ENCODE data around the gene FGFR2.

Gene FGFR2

GRCh38 chr10:121616291-121616690, 18.0 kb upstream of the FGFR2 start:
- ChIA-PET CTCF (no interaction called here), POLR2A (no interaction called here)
- Histone ChIP-seq H3K4me1 (ENCODE audit: control extremely low read depth in 1 of 4, control insufficient read depth in 4 of 4, insufficient read depth in 4 of 4, low read length in 3 of 4) (no peaks in the 10 kb centered on the region), H3K27me3 (replicated peaks in 2 of 5; ENCODE audit: control insufficient read depth in 4 of 5, insufficient read depth in 5 of 5, low read length in 4 of 5) (peaks cover 0 to 11% (median 0%) of the 10 kb centered on the region in 5 experiments), H3K36me3 (ENCODE audit: control insufficient read depth in 4 of 4, insufficient read depth in 4 of 4, low read length in 3 of 4) (no peaks in the 10 kb centered on the region), H3K4me3 (ENCODE audit: control insufficient read depth in 1 of 7, extremely low read depth in 1 of 7, insufficient read depth in 4 of 7, low read depth in 2 of 7, low read length in 6 of 7) (no peak overlapping the region), H3K9me3 (ENCODE audit: control extremely low read depth in 1 of 5, control insufficient read depth in 4 of 5, insufficient read depth in 2 of 5, low read depth in 1 of 5, low read length in 4 of 5) (peaks cover 0 to 10% (median 0%) of the 10 kb centered on the region in 5 experiments), H3K27ac (ENCODE audit: insufficient read depth in 1 of 2, low read depth in 1 of 2, low read length in 2 of 2, poor library complexity in 1 of 2, severe bottlenecking in 2 of 2) (no peak overlapping the region)
- no peak for DNase-seq
- WGBS (ENCODE audit: insufficient coverage) = 94% methylated on average over 11 of the region's 11 CpGs

DNA sequence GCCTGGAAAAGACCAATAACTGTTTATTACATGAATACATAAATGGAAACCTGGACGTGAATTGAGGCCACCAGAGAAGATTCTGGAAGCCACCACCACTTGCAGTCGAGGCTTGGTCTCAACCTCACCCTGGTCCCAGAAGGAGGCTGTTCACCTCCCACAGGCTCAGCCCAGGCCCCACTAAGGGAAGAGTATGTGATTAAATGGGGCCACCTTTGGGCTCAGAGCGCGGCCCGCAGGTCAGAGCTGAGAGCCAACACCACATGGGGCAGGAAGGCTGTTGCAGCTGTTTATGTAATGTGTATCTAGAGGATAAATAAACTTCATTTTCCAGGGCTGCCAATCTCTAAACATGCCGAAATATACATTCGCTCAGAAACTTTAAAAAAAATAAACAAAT, 17.6 kb upstream of the FGFR2 start:
- no peaks in the 10 kb centered on the region for H3K36me3 ChIP-seq (ENCODE audit: control insufficient read depth in 4 of 4, insufficient read depth in 4 of 4, low read length in 3 of 4)
- H3K9me3 ChIP-seq (ENCODE audit: control extremely low read depth in 1 of 5, control insufficient read depth in 4 of 5, insufficient read depth in 2 of 5, low read depth in 1 of 5, low read length in 4 of 5) = peaks cover 0 to 10% (median 0%) of the 10 kb centered on the region in 5 experiments
- no peak overlapping the region for H3K27ac ChIP-seq (ENCODE audit: insufficient read depth in 1 of 2, low read depth in 1 of 2, low read length in 2 of 2, poor library complexity in 1 of 2, severe bottlenecking in 2 of 2)
- H3K4me3 ChIP-seq (ENCODE audit: control insufficient read depth in 1 of 7, extremely low read depth in 1 of 7, insufficient read depth in 4 of 7, low read depth in 2 of 7, low read length in 6 of 7) = no peak overlapping the region
- 92% methylated on average over 2 of the region's 7 CpGs for WGBS (ENCODE audit: insufficient coverage)
- peaks cover 0 to 11% (median 0%) of the 10 kb centered on the region in 5 experiments for H3K27me3 ChIP-seq (replicated peaks in 2 of 5; ENCODE audit: control insufficient read depth in 4 of 5, insufficient read depth in 5 of 5, low read length in 4 of 5)
- no peaks in the 10 kb centered on the region for H3K4me1 ChIP-seq (ENCODE audit: control extremely low read depth in 1 of 4, control insufficient read depth in 4 of 4, insufficient read depth in 4 of 4, low read length in 3 of 4)
- ChIA-PET CTCF (no interaction called here), POLR2A (no interaction called here)
- no peak for DNase-seq

DNA sequence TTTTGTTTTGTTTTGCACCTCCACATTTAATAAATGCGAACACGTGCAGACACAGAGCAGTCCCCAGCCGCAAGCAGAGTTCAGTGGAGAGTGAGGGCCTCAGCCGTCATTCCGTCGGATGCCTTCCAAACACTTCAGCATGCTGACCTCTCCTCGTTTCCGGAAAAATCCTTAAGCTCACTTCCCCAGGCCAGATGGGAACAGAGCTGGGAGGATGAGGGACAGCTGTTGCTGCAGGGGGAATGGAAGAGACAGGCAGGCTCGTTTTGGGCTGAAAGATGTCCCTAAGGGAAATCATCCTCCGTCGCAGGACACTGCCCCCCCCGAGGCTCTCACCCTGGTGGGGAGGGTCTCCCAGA, 17.2 kb upstream of the FGFR2 start:
- WGBS (ENCODE audit: insufficient coverage) = 93% methylated on average over 10 of the region's 12 CpGs
- no peak for DNase-seq
- H3K4me3 ChIP-seq (ENCODE audit: control insufficient read depth in 1 of 7, extremely low read depth in 1 of 7, insufficient read depth in 4 of 7, low read depth in 2 of 7, low read length in 6 of 7) = no peak overlapping the region
- no peaks in the 10 kb centered on the region for H3K4me1 ChIP-seq (ENCODE audit: control extremely low read depth in 1 of 4, control insufficient read depth in 4 of 4, insufficient read depth in 4 of 4, low read length in 3 of 4)
- peaks cover 0 to 11% (median 0%) of the 10 kb centered on the region in 5 experiments for H3K27me3 ChIP-seq (replicated peaks in 2 of 5; ENCODE audit: control insufficient read depth in 4 of 5, insufficient read depth in 5 of 5, low read length in 4 of 5)
- H3K27ac ChIP-seq (ENCODE audit: insufficient read depth in 1 of 2, low read depth in 1 of 2, low read length in 2 of 2, poor library complexity in 1 of 2, severe bottlenecking in 2 of 2) = no peak overlapping the region
- ChIA-PET POLR2A (no interaction called here), CTCF (no interaction called here)
- H3K9me3 ChIP-seq (ENCODE audit: control extremely low read depth in 1 of 5, control insufficient read depth in 4 of 5, insufficient read depth in 2 of 5, low read depth in 1 of 5, low read length in 4 of 5) = peaks cover 0 to 10% (median 0%) of the 10 kb centered on the region in 5 experiments
- H3K36me3 ChIP-seq (ENCODE audit: control insufficient read depth in 4 of 4, insufficient read depth in 4 of 4, low read length in 3 of 4) = no peaks in the 10 kb centered on the region

- CTCF ChIA-PET = no interaction called here
- Histone ChIP-seq H3K27ac (ENCODE audit: insufficient read depth in 1 of 2, low read depth in 1 of 2, low read length in 2 of 2, poor library complexity in 1 of 2, severe bottlenecking in 2 of 2) (no peak overlapping the region), H3K36me3 (ENCODE audit: control insufficient read depth in 4 of 4, insufficient read depth in 4 of 4, low read length in 3 of 4) (no peaks in the 10 kb centered on the region), H3K4me3 (ENCODE audit: control insufficient read depth in 1 of 7, extremely low read depth in 1 of 7, insufficient read depth in 4 of 7, low read depth in 2 of 7, low read length in 6 of 7) (no peak overlapping the region), H3K27me3 (replicated peaks in 2 of 5; ENCODE audit: control insufficient read depth in 4 of 5, insufficient read depth in 5 of 5, low read length in 4 of 5) (peaks cover 0 to 15% (median 4%) of the 10 kb centered on the region in 5 experiments), H3K9me3 (ENCODE audit: control extremely low read depth in 1 of 5, control insufficient read depth in 4 of 5, insufficient read depth in 2 of 5, low read depth in 1 of 5, low read length in 4 of 5) (peaks cover 0 to 10% (median 0%) of the 10 kb centered on the region in 5 experiments), H3K4me1 (ENCODE audit: control extremely low read depth in 1 of 4, control insufficient read depth in 4 of 4, insufficient read depth in 4 of 4, low read length in 3 of 4) (no peaks in the 10 kb centered on the region)
- WGBS (ENCODE audit: insufficient coverage) = 94% methylated on average over 6 of the region's 9 CpGs
- no peak for DNase-seq
- POLR2A ChIA-PET = no interaction called here
Measured at GRCh38 chr10:121614613-121615434, 16.6 kb upstream of the FGFR2 start.

DNA sequence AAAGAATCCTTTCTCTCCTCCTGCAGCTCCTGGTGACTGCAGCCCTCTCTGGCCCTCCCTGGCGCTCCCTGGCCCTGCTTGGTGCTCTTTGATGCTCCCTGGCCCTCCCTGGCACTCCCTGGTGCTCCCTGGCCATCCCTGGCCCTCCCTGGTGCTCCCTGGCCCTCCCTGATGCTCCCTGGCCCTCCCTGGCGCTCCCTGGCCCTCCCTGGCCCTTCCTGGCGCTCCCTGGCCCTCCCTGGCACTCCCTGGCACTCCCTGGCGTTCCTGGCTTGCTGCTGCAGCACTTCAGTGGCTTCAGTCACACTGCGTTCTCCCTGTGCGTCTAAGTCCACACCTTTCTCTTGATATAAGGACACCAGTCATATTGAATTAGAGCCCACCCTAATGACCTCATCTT, 15.2 kb upstream of the FGFR2 start:
- 86% methylated on average over 6 of the region's 6 CpGs for WGBS (ENCODE audit: insufficient coverage)
- POLR2A ChIA-PET = no interaction called here
- Histone ChIP-seq H3K36me3 (ENCODE audit: control insufficient read depth in 4 of 4, insufficient read depth in 4 of 4, low read length in 3 of 4) (no peaks in the 10 kb centered on the region), H3K9me3 (ENCODE audit: control extremely low read depth in 1 of 5, control insufficient read depth in 4 of 5, insufficient read depth in 2 of 5, low read depth in 1 of 5, low read length in 4 of 5) (no peaks in the 10 kb centered on the region), H3K27me3 (replicated peaks in 2 of 5; ENCODE audit: control insufficient read depth in 4 of 5, insufficient read depth in 5 of 5, low read length in 4 of 5) (peaks cover 0 to 21% (median 6%) of the 10 kb centered on the region in 5 experiments), H3K27ac (ENCODE audit: insufficient read depth in 1 of 2, low read depth in 1 of 2, low read length in 2 of 2, poor library complexity in 1 of 2, severe bottlenecking in 2 of 2) (no peak overlapping the region), H3K4me3 (ENCODE audit: control insufficient read depth in 1 of 7, extremely low read depth in 1 of 7, insufficient read depth in 4 of 7, low read depth in 2 of 7, low read length in 6 of 7) (no peak overlapping the region), H3K4me1 (ENCODE audit: control extremely low read depth in 1 of 4, control insufficient read depth in 4 of 4, insufficient read depth in 4 of 4, low read length in 3 of 4) (peaks cover 0 to 4% (median 1%) of the 10 kb centered on the region in 4 experiments)
- CTCF ChIA-PET = no interaction called here
- no peak for DNase-seq

GRCh38 chr10:121611393-121612159, 13.3 kb upstream of the FGFR2 start:
- POLR2A ChIA-PET = no interaction called here
- CTCF ChIA-PET = interaction anchor here (0.7 kb wide), 1 partner anchor 392 kb away, joined by 3 read pairs; no protein-coding TSS in a partner anchor
- no peaks in the 10 kb centered on the region for H3K9me3 ChIP-seq (ENCODE audit: control extremely low read depth in 1 of 5, control insufficient read depth in 4 of 5, insufficient read depth in 2 of 5, low read depth in 1 of 5, low read length in 4 of 5)
- H3K27ac ChIP-seq (ENCODE audit: insufficient read depth in 1 of 2, low read depth in 1 of 2, low read length in 2 of 2, poor library complexity in 1 of 2, severe bottlenecking in 2 of 2) = no peak overlapping the region
- no peak overlapping the region for H3K4me3 ChIP-seq (ENCODE audit: control insufficient read depth in 1 of 7, extremely low read depth in 1 of 7, insufficient read depth in 4 of 7, low read depth in 2 of 7, low read length in 6 of 7)
- H3K4me1 ChIP-seq (ENCODE audit: control extremely low read depth in 1 of 4, control insufficient read depth in 4 of 4, insufficient read depth in 4 of 4, low read length in 3 of 4) = peaks cover 0 to 7% (median 1%) of the 10 kb centered on the region in 4 experiments
- H3K36me3 ChIP-seq (ENCODE audit: control insufficient read depth in 4 of 4, insufficient read depth in 4 of 4, low read length in 3 of 4) = no peaks in the 10 kb centered on the region
- no peak for DNase-seq
- H3K27me3 ChIP-seq (replicated peaks in 2 of 5; ENCODE audit: control insufficient read depth in 4 of 5, insufficient read depth in 5 of 5, low read length in 4 of 5) = peaks cover 0 to 38% (median 8%) of the 10 kb centered on the region in 5 experiments
- WGBS (ENCODE audit: insufficient coverage) = 81% methylated on average over 12 of the region's 12 CpGs

DNA sequence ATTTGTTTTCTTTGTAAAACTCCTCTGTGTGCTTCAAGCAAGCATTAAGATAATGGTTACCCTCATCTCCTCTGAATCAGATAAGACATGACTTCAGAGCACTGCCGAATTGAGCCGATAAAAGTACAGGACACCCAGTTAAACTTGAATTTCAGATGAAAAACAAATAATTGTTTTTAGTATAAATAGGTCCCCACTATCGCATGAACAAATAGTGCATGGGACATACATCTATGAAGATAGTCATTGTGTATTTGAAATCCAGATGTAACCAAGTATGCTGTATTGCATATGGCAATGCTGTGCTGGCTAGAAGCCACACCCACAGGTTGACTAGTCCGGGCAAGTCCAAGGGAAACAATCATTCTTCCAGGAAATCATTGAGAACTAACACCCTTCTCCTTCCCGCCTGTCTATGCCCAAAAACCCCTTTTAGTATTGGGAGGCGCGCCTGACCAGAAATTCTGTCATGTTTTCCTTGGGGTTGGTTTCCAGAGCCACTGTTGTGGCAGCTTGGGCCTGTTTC, 12.6 kb upstream of the FGFR2 start:
- no peaks in the 10 kb centered on the region for H3K9me3 ChIP-seq (ENCODE audit: control extremely low read depth in 1 of 5, control insufficient read depth in 4 of 5, insufficient read depth in 2 of 5, low read depth in 1 of 5, low read length in 4 of 5)
- no peak for DNase-seq
- 100% methylated on average over 5 of the region's 7 CpGs for WGBS (ENCODE audit: insufficient coverage)
- peaks cover 0 to 41% (median 12%) of the 10 kb centered on the region in 5 experiments for H3K27me3 ChIP-seq (replicated peaks in 2 of 5; ENCODE audit: control insufficient read depth in 4 of 5, insufficient read depth in 5 of 5, low read length in 4 of 5)
- CTCF ChIA-PET = interaction anchor here (0.7 to 1.7 kb wide), 2 partner anchors 15 to 391 kb away, joined by 3 to 6 read pairs; no protein-coding TSS in a partner anchor
- no peaks in the 10 kb centered on the region for H3K36me3 ChIP-seq (ENCODE audit: control insufficient read depth in 4 of 4, insufficient read depth in 4 of 4, low read length in 3 of 4)
- POLR2A ChIA-PET = no interaction called here
- H3K27ac ChIP-seq (ENCODE audit: insufficient read depth in 1 of 2, low read depth in 1 of 2, low read length in 2 of 2, poor library complexity in 1 of 2, severe bottlenecking in 2 of 2) = no peak overlapping the region
- no peak overlapping the region for H3K4me3 ChIP-seq (ENCODE audit: control insufficient read depth in 1 of 7, extremely low read depth in 1 of 7, insufficient read depth in 4 of 7, low read depth in 2 of 7, low read length in 6 of 7)
- peaks cover 0 to 12% (median 1%) of the 10 kb centered on the region in 4 experiments for H3K4me1 ChIP-seq (ENCODE audit: control extremely low read depth in 1 of 4, control insufficient read depth in 4 of 4, insufficient read depth in 4 of 4, low read length in 3 of 4)
